CD4-positive, alpha-beta memory T cell (primary cell): ENCODE measurements around the gene CNGB1. TPM values are rescaled to one million over a fixed set of nuclear protein-coding genes. Genes with fewer than 3 reads are reported as not detected.
"Not testable (repeated sequence)": the region's sequence is repeated elsewhere in the genome, so short reads cannot be mapped to it uniquely, and the experiment has no call there.

Experiments
- CTCF ChIA-PET: fragments of 350-600 bp; sonication (Branson Sonifier 250); formaldehyde crosslinking; loops from one replicate; lab custom pipeline; 2021; ENCODE audit warnings: inconsistent platforms; ENCODE audit not compliant: partially characterized antibody; lab: Charles Lee
- POLR2A ChIA-PET: fragments of 350-600 bp; sonication (Branson Sonifier 250); formaldehyde crosslinking; loops from one replicate; lab custom pipeline; 2021; ENCODE audit not compliant: partially characterized antibody; lab: Charles Lee
- DNase-seq, 5 donors: peaks; one replicate each; pipeline versions ENCODE4 v3.0.0 to v3.0.0-alpha.2; 2020 to 2022; ENCODE audit warnings: mixed read lengths in 1 of 5
- H3K27ac ChIP-seq: one replicate; pipeline ENCODE4 v1.7.0; 2013; ENCODE audit warnings: low read depth, low read length
- H3K27me3 ChIP-seq: 2 replicates; pipeline ENCODE4 v1.7.0; 2013; ENCODE audit warnings: mild to moderate bottlenecking, low read length, moderate library complexity; ENCODE audit not compliant: insufficient read depth
- H3K36me3 ChIP-seq: 2 replicates; pipeline ENCODE4 v1.7.0; 2013; ENCODE audit warnings: mild to moderate bottlenecking, low read length, moderate library complexity; ENCODE audit not compliant: insufficient read depth
- H3K4me1 ChIP-seq: 2 replicates; pipeline ENCODE4 v1.7.0; 2013; ENCODE audit warnings: mild to moderate bottlenecking, low read length, moderate library complexity; ENCODE audit not compliant: insufficient read depth
- H3K4me3 ChIP-seq, 2 donors: one replicate each; pipeline ENCODE4 v1.7.0; 2013; ENCODE audit warnings: low read length in 2 of 2, mild to moderate bottlenecking in 1 of 2
- H3K9me3 ChIP-seq, 2 donors: one replicate each; pipeline ENCODE4 v1.7.0; 2013; ENCODE audit warnings: low read length in 2 of 2, control low read depth in 1 of 2; ENCODE audit not compliant: control insufficient read depth in 1 of 2
- H3K27ac Mint-ChIP-seq, 7 donors: one replicate each; pipeline ENCODE4 v1.8.0; 2020 to 2021; ENCODE audit warnings: mixed read lengths in 7 of 7, mild to moderate bottlenecking in 6 of 7, inconsistent platforms in 3 of 7, moderate library complexity in 3 of 7
- H3K27me3 Mint-ChIP-seq, 2 donors: one replicate each; pipeline ENCODE4 v1.8.0; 2020 to 2021; ENCODE audit warnings: mixed read lengths in 2 of 2
- H3K36me3 Mint-ChIP-seq, 2 donors: one replicate each; pipeline ENCODE4 v1.8.0; 2020 to 2021; ENCODE audit warnings: mixed read lengths in 2 of 2, inconsistent platforms in 1 of 2, mild to moderate bottlenecking in 1 of 2
- H3K4me1 Mint-ChIP-seq, 4 donors: one replicate each; pipeline ENCODE4 v1.8.0; 2020 to 2021; ENCODE audit warnings: mixed read lengths in 4 of 4, mild to moderate bottlenecking in 1 of 4
- H3K4me3 Mint-ChIP-seq, 8 donors: one replicate each; pipeline ENCODE4 v1.8.0; 2020 to 2021; ENCODE audit warnings: mixed read lengths in 8 of 8, mild to moderate bottlenecking in 7 of 8, moderate library complexity in 6 of 8, inconsistent platforms in 3 of 8
- H3K9me3 Mint-ChIP-seq, 8 donors: one replicate each; pipeline ENCODE4 v1.8.0; 2020 to 2021; ENCODE audit warnings: mixed read lengths in 8 of 8, mild to moderate bottlenecking in 5 of 8, inconsistent platforms in 3 of 8, moderate library complexity in 1 of 8
- intact Hi-C: fragments of 100-400 bp; cut with micrococcal nuclease; formaldehyde crosslinking; loops from one replicate; pipeline ENCODE4 v1.15.1; 2023
- polyA plus RNA-seq, 2 donors: library from polyadenylated mRNA; unstranded; fragments of 300-500 nt; fragmentation: Illumina TruSeq; gene quantifications; one replicate each; pipeline ENCODE4 v1.2.3, GENCODE V29; 2021
- total RNA-seq, 2 experiments: library from RNA; stranded (reverse); gene quantifications; one replicate each; pipeline ENCODE4 v1.2.3, GENCODE V29; 2021

The CNGB1 gene
- total and polyA plus RNA-seq, 4 experiments from 2014 or later: not detected

- no peaks in the 10 kb centered on the region for H3K27me3 ChIP-seq
- ChIA-PET CTCF (no interaction called here), POLR2A (no interaction called here)
- Mint-ChIP-seq H3K4me1 (no peaks in the 10 kb centered on the region), H3K36me3 (no peaks in the 10 kb centered on the region), H3K27me3 (peaks cover 3 to 12% of the 10 kb centered on the region in 2 donors), H3K27ac (no peak overlapping the region), H3K9me3 (peaks cover 0 to 11% (median 6%) of the 10 kb centered on the region in 8 donors), H3K4me3 (no peak overlapping the region)
- no peaks in the 10 kb centered on the region for H3K36me3 ChIP-seq
- H3K4me1 ChIP-seq: no peaks in the 10 kb centered on the region
- H3K9me3 ChIP-seq: no peaks in the 10 kb centered on the region
- no peak overlapping the region for H3K4me3 ChIP-seq
- DNase-seq: no peak
- intact Hi-C loops: no loop called here
- H3K27ac ChIP-seq: no peak overlapping the region
Observed at GRCh38 chr16:57855188-57855587, 115.7 kb downstream of the CNGB1 start.

GRCh38 chr16:57852189-57852588 is 118.7 kb downstream of the CNGB1 start:
- Histone ChIP-seq H3K27ac (no peak overlapping the region), H3K4me3 (no peak overlapping the region), H3K9me3 (no peaks in the 10 kb centered on the region), H3K27me3 (no peaks in the 10 kb centered on the region), H3K36me3 (no peaks in the 10 kb centered on the region), H3K4me1 (no peaks in the 10 kb centered on the region)
- no peak overlapping the region for H3K27ac Mint-ChIP-seq
- intact Hi-C loops: no loop called here
- no peak for DNase-seq
- peaks cover 0 to 8% (median 6%) of the 10 kb centered on the region in 8 donors for H3K9me3 Mint-ChIP-seq
- ChIA-PET POLR2A (no interaction called here), CTCF (no interaction called here)
- no peaks in the 10 kb centered on the region for H3K36me3 Mint-ChIP-seq
- H3K27me3 Mint-ChIP-seq: peaks cover 4 to 5% of the 10 kb centered on the region in 2 donors
- no peaks in the 10 kb centered on the region for H3K4me1 Mint-ChIP-seq
- H3K4me3 Mint-ChIP-seq: no peak overlapping the region

DNA sequence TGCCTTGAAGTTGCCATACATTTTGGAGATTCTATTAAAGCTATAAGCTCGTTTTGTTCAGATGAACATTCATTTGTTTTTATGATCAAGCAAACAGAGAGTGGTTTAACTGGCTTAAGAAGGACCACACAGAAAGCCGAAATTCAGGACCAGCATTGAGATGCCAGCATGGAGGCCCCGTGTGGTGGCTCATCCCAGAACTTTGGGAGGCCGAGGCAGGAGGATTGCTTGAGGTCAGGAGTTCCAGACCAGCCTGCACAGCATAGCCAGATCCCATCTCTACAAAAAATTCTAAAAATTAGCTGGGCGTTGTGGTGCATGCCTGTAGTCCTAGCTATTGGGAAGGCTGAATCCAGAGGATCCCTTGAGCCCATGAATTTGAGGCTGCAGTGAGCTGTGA is 122.7 kb downstream of the CNGB1 start:
- Histone ChIP-seq H3K27ac (no peak overlapping the region), H3K36me3 (no peaks in the 10 kb centered on the region), H3K4me3 (no peak overlapping the region), H3K4me1 (no peaks in the 10 kb centered on the region), H3K9me3 (no peaks in the 10 kb centered on the region), H3K27me3 (no peaks in the 10 kb centered on the region)
- Mint-ChIP-seq H3K27ac (no peak overlapping the region), H3K27me3 (peaks cover 3 to 5% of the 10 kb centered on the region in 2 donors), H3K4me1 (no peaks in the 10 kb centered on the region), H3K36me3 (no peaks in the 10 kb centered on the region), H3K4me3 (no peak overlapping the region), H3K9me3 (no peaks in the 10 kb centered on the region)
- ChIA-PET CTCF (interaction anchor here (0.6 to 1.6 kb wide), 2 partner anchors 15 to 52 kb away, joined by 3 read pairs; no protein-coding TSS in a partner anchor), POLR2A (no interaction called here)
- no peak for DNase-seq
- intact Hi-C loops: no loop called here

DNA sequence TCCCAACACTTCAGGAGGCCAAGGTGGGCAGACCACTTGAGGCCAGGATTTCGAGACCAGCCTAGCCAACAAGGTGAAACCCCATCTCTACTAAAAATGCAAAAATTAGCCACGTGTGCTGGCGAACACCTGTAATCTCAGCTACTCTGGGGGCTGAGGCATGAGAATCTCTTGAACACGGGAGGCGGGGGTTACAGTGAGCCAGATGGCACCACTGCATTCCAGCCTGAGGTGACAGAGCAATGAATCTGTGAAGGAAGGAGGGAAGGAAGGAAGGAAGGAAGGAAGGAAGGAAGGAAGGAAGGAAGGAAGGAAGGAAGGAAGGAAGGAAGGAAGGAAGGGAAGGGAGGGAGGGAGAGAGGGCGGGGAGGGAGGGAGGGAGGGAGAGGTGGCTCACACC is 124.0 kb downstream of the CNGB1 start:
- H3K9me3 ChIP-seq, H3K27ac Mint-ChIP-seq, intact Hi-C loops, DNase-seq, H3K36me3 ChIP-seq, H3K4me1 Mint-ChIP-seq, H3K27me3 Mint-ChIP-seq, H3K4me3 Mint-ChIP-seq, H3K36me3 Mint-ChIP-seq, H3K4me3 ChIP-seq, H3K9me3 Mint-ChIP-seq, POLR2A ChIA-PET, CTCF ChIA-PET, H3K4me1 ChIP-seq, H3K27me3 ChIP-seq, H3K27ac ChIP-seq: not testable (repeated sequence)

DNA sequence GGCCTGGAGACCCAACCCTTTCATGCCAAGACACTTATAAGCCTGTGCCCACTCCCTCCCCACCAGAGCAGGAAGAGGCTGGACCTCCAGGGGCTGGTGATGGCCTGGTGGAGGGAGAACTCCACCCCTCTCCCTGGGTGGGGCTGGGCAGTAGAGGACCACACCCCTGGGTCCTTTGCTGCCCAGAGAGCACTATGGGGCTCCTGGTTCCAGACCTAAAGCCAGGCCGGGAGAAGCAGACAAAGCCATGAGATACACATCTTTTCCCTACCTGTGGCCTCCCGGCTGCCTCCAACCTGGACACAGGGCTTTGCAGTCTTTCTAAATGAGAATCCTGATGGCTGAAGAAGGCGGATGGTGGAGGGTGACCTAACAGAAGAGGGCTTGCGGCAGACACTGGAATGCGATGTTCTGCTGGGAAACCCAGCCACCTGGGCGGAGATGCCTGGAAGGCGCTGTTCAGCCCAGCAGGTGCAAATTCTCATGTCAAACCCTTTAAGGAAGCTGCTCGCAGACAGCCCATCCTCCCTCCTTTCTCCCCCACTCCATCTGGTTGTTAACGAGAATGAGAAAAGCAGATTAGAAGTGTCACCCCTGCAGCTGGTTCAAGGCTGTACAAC is 124.7 kb downstream of the CNGB1 start:
- no peaks in the 10 kb centered on the region for H3K9me3 Mint-ChIP-seq
- H3K4me1 Mint-ChIP-seq: no peaks in the 10 kb centered on the region
- H3K27me3 ChIP-seq: no peaks in the 10 kb centered on the region
- no peak overlapping the region for H3K4me3 Mint-ChIP-seq
- POLR2A ChIA-PET: no interaction called here
- intact Hi-C loops: no loop called here
- no peak overlapping the region for H3K4me3 ChIP-seq
- H3K9me3 ChIP-seq: no peaks in the 10 kb centered on the region
- peaks cover 2 to 3% of the 10 kb centered on the region in 2 donors for H3K27me3 Mint-ChIP-seq
- no peak overlapping the region for H3K27ac ChIP-seq
- CTCF ChIA-PET: no interaction called here
- no peak for DNase-seq
- H3K36me3 ChIP-seq: no peaks in the 10 kb centered on the region
- H3K27ac Mint-ChIP-seq: no peak overlapping the region
- H3K36me3 Mint-ChIP-seq: no peaks in the 10 kb centered on the region
- H3K4me1 ChIP-seq: no peaks in the 10 kb centered on the region

GRCh38 chr16:57845115-57845514 is 125.8 kb downstream of the CNGB1 start:
- Histone ChIP-seq H3K4me3 (no peak overlapping the region), H3K4me1 (no peaks in the 10 kb centered on the region), H3K27ac (no peak overlapping the region), H3K27me3 (no peaks in the 10 kb centered on the region), H3K9me3 (no peaks in the 10 kb centered on the region), H3K36me3 (no peaks in the 10 kb centered on the region)
- H3K9me3 Mint-ChIP-seq: no peaks in the 10 kb centered on the region
- H3K36me3 Mint-ChIP-seq: no peaks in the 10 kb centered on the region
- DNase-seq: no peak
- no peak overlapping the region for H3K27ac Mint-ChIP-seq
- CTCF ChIA-PET: no interaction called here
- H3K27me3 Mint-ChIP-seq: peaks cover 1 to 3% of the 10 kb centered on the region in 2 donors
- intact Hi-C loops: no loop called here
- no peak overlapping the region for H3K4me3 Mint-ChIP-seq
- POLR2A ChIA-PET: no interaction called here
- H3K4me1 Mint-ChIP-seq: no peaks in the 10 kb centered on the region

DNA sequence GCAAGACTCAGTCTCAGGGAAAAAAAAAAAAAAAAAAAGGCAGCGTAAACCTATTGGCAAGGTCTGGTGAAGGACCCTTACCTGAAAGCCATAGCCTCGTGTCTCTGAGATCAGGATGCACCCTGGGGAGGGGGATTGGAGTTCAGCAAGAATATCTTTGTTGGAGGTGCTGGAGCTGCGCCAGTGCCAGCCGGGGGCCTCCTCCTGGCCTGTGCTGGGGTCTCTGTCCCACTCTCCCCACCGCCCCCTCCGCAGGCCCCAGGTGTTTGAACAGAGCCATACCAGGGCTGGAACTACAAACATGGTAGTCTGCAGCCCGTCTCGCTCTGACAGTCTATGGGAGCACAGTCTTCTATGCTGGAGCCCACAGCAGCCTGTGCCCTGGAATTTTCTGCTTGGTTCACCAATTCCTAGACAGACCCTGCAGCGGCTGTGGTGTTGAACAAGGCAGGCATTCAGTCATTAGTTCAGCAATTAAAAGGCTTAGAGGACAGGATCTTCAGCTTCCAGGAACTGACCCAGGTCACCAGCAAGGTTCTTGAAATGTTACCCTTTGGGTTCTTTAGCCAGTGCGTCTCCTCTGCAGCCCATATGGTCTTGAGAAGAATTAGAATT is 126.4 kb downstream of the CNGB1 start:
- no peaks in the 10 kb centered on the region for H3K9me3 ChIP-seq
- H3K27ac ChIP-seq: no peak overlapping the region
- no peaks in the 10 kb centered on the region for H3K36me3 Mint-ChIP-seq
- CTCF ChIA-PET: no interaction called here
- POLR2A ChIA-PET: no interaction called here
- H3K36me3 ChIP-seq: no peaks in the 10 kb centered on the region
- no peak overlapping the region for H3K4me3 ChIP-seq
- peaks cover 1 to 6% of the 10 kb centered on the region in 2 donors for H3K27me3 Mint-ChIP-seq
- no peaks in the 10 kb centered on the region for H3K4me1 ChIP-seq
- no peaks in the 10 kb centered on the region for H3K27me3 ChIP-seq
- no peaks in the 10 kb centered on the region for H3K9me3 Mint-ChIP-seq
- no peak for DNase-seq
- intact Hi-C loops: no loop called here
- no peak overlapping the region for H3K4me3 Mint-ChIP-seq
- H3K4me1 Mint-ChIP-seq: no peaks in the 10 kb centered on the region
- peak overlapping the region in 1 of 7 donors; percentile 37 for H3K27ac Mint-ChIP-seq
